ENCODE measurements around the gene CARNS1. TPM values are rescaled to one million over a fixed set of nuclear protein-coding genes. Genes with fewer than 3 reads are reported as not detected.

CARNS1 gene
- total and polyA plus RNA-seq, 2 of the 8 experiments (the other 6 are each of a cell fraction or from before 2014, with no cell fraction given), result 0.82 to 1.1 TPM

GRCh38 chr11:67393437-67393836, 22.0 kb upstream of the CARNS1 start (continued):
- TF ChIP-seq, protein P1, sequence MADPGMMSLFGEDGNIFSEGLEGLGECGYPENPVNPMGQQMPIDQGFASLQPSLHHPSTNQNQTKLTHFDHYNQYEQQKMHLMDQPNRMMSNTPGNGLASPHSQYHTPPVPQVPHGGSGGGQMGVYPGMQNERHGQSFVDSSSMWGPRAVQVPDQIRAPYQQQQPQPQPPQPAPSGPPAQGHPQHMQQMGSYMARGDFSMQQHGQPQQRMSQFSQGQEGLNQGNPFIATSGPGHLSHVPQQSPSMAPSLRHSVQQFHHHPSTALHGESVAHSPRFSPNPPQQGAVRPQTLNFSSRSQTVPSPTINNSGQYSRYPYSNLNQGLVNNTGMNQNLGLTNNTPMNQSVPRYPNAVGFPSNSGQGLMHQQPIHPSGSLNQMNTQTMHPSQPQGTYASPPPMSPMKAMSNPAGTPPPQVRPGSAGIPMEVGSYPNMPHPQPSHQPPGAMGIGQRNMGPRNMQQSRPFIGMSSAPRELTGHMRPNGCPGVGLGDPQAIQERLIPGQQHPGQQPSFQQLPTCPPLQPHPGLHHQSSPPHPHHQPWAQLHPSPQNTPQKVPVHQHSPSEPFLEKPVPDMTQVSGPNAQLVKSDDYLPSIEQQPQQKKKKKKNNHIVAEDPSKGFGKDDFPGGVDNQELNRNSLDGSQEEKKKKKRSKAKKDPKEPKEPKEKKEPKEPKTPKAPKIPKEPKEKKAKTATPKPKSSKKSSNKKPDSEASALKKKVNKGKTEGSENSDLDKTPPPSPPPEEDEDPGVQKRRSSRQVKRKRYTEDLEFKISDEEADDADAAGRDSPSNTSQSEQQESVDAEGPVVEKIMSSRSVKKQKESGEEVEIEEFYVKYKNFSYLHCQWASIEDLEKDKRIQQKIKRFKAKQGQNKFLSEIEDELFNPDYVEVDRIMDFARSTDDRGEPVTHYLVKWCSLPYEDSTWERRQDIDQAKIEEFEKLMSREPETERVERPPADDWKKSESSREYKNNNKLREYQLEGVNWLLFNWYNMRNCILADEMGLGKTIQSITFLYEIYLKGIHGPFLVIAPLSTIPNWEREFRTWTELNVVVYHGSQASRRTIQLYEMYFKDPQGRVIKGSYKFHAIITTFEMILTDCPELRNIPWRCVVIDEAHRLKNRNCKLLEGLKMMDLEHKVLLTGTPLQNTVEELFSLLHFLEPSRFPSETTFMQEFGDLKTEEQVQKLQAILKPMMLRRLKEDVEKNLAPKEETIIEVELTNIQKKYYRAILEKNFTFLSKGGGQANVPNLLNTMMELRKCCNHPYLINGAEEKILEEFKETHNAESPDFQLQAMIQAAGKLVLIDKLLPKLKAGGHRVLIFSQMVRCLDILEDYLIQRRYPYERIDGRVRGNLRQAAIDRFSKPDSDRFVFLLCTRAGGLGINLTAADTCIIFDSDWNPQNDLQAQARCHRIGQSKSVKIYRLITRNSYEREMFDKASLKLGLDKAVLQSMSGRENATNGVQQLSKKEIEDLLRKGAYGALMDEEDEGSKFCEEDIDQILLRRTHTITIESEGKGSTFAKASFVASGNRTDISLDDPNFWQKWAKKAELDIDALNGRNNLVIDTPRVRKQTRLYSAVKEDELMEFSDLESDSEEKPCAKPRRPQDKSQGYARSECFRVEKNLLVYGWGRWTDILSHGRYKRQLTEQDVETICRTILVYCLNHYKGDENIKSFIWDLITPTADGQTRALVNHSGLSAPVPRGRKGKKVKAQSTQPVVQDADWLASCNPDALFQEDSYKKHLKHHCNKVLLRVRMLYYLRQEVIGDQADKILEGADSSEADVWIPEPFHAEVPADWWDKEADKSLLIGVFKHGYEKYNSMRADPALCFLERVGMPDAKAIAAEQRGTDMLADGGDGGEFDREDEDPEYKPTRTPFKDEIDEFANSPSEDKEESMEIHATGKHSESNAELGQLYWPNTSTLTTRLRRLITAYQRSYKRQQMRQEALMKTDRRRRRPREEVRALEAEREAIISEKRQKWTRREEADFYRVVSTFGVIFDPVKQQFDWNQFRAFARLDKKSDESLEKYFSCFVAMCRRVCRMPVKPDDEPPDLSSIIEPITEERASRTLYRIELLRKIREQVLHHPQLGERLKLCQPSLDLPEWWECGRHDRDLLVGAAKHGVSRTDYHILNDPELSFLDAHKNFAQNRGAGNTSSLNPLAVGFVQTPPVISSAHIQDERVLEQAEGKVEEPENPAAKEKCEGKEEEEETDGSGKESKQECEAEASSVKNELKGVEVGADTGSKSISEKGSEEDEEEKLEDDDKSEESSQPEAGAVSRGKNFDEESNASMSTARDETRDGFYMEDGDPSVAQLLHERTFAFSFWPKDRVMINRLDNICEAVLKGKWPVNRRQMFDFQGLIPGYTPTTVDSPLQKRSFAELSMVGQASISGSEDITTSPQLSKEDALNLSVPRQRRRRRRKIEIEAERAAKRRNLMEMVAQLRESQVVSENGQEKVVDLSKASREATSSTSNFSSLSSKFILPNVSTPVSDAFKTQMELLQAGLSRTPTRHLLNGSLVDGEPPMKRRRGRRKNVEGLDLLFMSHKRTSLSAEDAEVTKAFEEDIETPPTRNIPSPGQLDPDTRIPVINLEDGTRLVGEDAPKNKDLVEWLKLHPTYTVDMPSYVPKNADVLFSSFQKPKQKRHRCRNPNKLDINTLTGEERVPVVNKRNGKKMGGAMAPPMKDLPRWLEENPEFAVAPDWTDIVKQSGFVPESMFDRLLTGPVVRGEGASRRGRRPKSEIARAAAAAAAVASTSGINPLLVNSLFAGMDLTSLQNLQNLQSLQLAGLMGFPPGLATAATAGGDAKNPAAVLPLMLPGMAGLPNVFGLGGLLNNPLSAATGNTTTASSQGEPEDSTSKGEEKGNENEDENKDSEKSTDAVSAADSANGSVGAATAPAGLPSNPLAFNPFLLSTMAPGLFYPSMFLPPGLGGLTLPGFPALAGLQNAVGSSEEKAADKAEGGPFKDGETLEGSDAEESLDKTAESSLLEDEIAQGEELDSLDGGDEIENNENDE (IDR thresholded peaks at IDR 0.05; ENCODE audit: insufficient replicate concordance, low read length), result no peak
